ENCODE data around the gene CIT. TPM values are rescaled to one million over a fixed set of nuclear protein-coding genes. Genes with fewer than 3 reads are reported as not detected.

Gene CIT
- total and polyA plus RNA-seq, 9 donors = 0.39 to 3.6 (median 1.7) TPM

GRCh38 chr12:119684711-119685369, 192.3 kb downstream of the CIT start:
- no peak for DNase-seq
- Histone ChIP-seq H3K9me3 (no peaks in the 10 kb centered on the region), H3K4me3 (no peak overlapping the region), H3K4me1 (ENCODE audit: insufficient read depth) (peaks cover 7% of the 10 kb centered on the region), H3K27ac (peak overlapping the region in 1 of 2 donors; percentile 41), H3K27me3 (no peaks in the 10 kb centered on the region), H3K36me3 (no peaks in the 10 kb centered on the region)
- TF ChIP-seq EP300 (IDR thresholded peaks at IDR 0.05) = no peak
- WGBS, 3 donors = 10 to 35% (median 12%) methylated on average over 10 of the region's 10 CpGs
- intact Hi-C loops (cut with DNase I) = no loop called here

GRCh38 chr12:119683816-119684215, 193.3 kb downstream of the CIT start:
- Histone ChIP-seq H3K36me3 (no peaks in the 10 kb centered on the region), H3K27me3 (no peaks in the 10 kb centered on the region), H3K4me1 (ENCODE audit: insufficient read depth) (peaks cover 7% of the 10 kb centered on the region), H3K27ac (no peak overlapping the region), H3K9me3 (no peaks in the 10 kb centered on the region), H3K4me3 (no peak overlapping the region)
- 87 to 93% (median 88%) methylated on average over 3 of the region's 3 CpGs for WGBS, 3 donors
- no peak for DNase-seq
- intact Hi-C loops (cut with DNase I) = no loop called here
- TF ChIP-seq EP300 (IDR thresholded peaks at IDR 0.05) (no peak), POLR2A (IDR thresholded peaks at IDR 0.05) (no peak), CTCF (IDR thresholded peaks at IDR 0.05) (no peak)

- Histone ChIP-seq H3K27ac (no peak overlapping the region), H3K9me3 (no peaks in the 10 kb centered on the region), H3K4me1 (ENCODE audit: insufficient read depth) (peaks cover 7% of the 10 kb centered on the region), H3K36me3 (no peaks in the 10 kb centered on the region), H3K27me3 (no peaks in the 10 kb centered on the region), H3K4me3 (no peak overlapping the region)
- WGBS, 3 donors = 86 to 91% (median 87%) methylated on average over 6 of the region's 6 CpGs
- no peak for TF ChIP-seq POLR2A (IDR thresholded peaks at IDR 0.05)
- no peak for TF ChIP-seq CTCF (IDR thresholded peaks at IDR 0.05)
- no peak for TF ChIP-seq EP300 (IDR thresholded peaks at IDR 0.05)
- no peak for DNase-seq
- intact Hi-C loops (cut with DNase I) = no loop called here
Observed at GRCh38 chr12:119683413-119683812, 193.7 kb downstream of the CIT start.

- WGBS, 3 donors = 63 to 69% (median 69%) methylated on average over 3 of the region's 3 CpGs
Observed at GRCh38 chr12:119682639-119683252, 194.4 kb downstream of the CIT start.

More at GRCh38 chr12:119682639-119683252, 194.4 kb downstream of the CIT start:
- Histone ChIP-seq H3K4me1 (ENCODE audit: insufficient read depth) (peaks cover 7% of the 10 kb centered on the region), H3K27me3 (no peaks in the 10 kb centered on the region), H3K4me3 (no peak overlapping the region), H3K9me3 (no peaks in the 10 kb centered on the region), H3K36me3 (no peaks in the 10 kb centered on the region), H3K27ac (no peak overlapping the region)
- TF ChIP-seq CTCF (IDR thresholded peaks at IDR 0.05) (no peak), EP300 (IDR thresholded peaks at IDR 0.05) (no peak), POLR2A (IDR thresholded peaks at IDR 0.05) (no peak)
- intact Hi-C loops (cut with DNase I) = no loop called here
- no peak for DNase-seq
